Measurements from ENCODE around the gene MSI2. TPM values are rescaled to one million over a fixed set of nuclear protein-coding genes. Genes with fewer than 3 reads are reported as not detected.

The MSI2 gene
- total and polyA plus RNA-seq, 2 experiments from 2014 or later: 18.9 to 41.8 TPM

- 0 out of 2 replicates have a peak, but pooled peaks cover 7% of the 10 kb centered on the region for H3K79me2 ChIP-seq (replicated peaks; ENCODE audit: insufficient read depth)
Measured at GRCh38 chr17:57524839-57525568, 268.7 kb downstream of the MSI2 start.

More at GRCh38 chr17:57524839-57525568, 268.7 kb downstream of the MSI2 start:
- no peak overlapping the region; the same call in 1 of the 2 replicates for H3K27ac Mint-ChIP-seq
- H3K27me3 Mint-ChIP-seq (ENCODE audit: insufficient read depth, low read depth, poor library complexity): peaks cover 5% of the 10 kb centered on the region
- Histone ChIP-seq H4K20me1 (replicated peaks; ENCODE audit: insufficient read depth) (no peaks in the 10 kb centered on the region), H3K36me3 (ENCODE audit: insufficient read depth) (no peaks in the 10 kb centered on the region), H3K4me1 (ENCODE audit: insufficient read depth) (peaks cover 38% of the 10 kb centered on the region), H3K4me3 (no peak overlapping the region), H3K27ac (ENCODE audit: low read depth) (no peak overlapping the region), H3F3A (replicated peaks; ENCODE audit: low read depth) (no peaks in the 10 kb centered on the region), H3K27me3 (ENCODE audit: insufficient read depth) (no peaks in the 10 kb centered on the region), H3K9me2 (ENCODE audit: insufficient read depth) (no peaks in the 10 kb centered on the region), H3K4me2 (no peak overlapping the region), H2AFZ (no peak overlapping the region)
- H3K4me1 Mint-ChIP-seq: peaks cover 39% of the 10 kb centered on the region
- no peak overlapping the region for H3K4me3 Mint-ChIP-seq
- no peak for DNase-seq (ENCODE audit: low spot score)
- H3K36me3 Mint-ChIP-seq (ENCODE audit: low read depth): no peaks in the 10 kb centered on the region
- TF ChIP-seq CTCF (conservative IDR thresholded peaks at IDR 0.05; ENCODE audit: low read depth in 2 of 2) (no peak), EZH2 (IDR thresholded peaks at IDR 0.05; ENCODE audit: low read depth, unreplicated experiment) (no peak), JUNB (IDR thresholded peaks at IDR 0.05; ENCODE audit: unreplicated experiment) (no peak), ZNF114 (CRISPR knock-in tag; IDR thresholded peaks at IDR 0.05) (no peak), EZH2phosphoT487 (IDR thresholded peaks at IDR 0.05; ENCODE audit: unreplicated experiment) (no peak), CREB1 (CRISPR knock-in tag; IDR thresholded peaks at IDR 0.05; ENCODE audit: low read depth) (no peak), NANOG (IDR thresholded peaks at IDR 0.05; ENCODE audit: borderline replicate concordance) (no peak), STAT1 (IDR thresholded peaks at IDR 0.05; ENCODE audit: unreplicated experiment) (no peak), POLR2AphosphoS5 (IDR thresholded peaks at IDR 0.05; ENCODE audit: low read depth) (no peak), ZNF331 (CRISPR knock-in tag; IDR thresholded peaks at IDR 0.05; ENCODE audit: low read depth) (no peak)
- TF ChIP-seq, protein P1, sequence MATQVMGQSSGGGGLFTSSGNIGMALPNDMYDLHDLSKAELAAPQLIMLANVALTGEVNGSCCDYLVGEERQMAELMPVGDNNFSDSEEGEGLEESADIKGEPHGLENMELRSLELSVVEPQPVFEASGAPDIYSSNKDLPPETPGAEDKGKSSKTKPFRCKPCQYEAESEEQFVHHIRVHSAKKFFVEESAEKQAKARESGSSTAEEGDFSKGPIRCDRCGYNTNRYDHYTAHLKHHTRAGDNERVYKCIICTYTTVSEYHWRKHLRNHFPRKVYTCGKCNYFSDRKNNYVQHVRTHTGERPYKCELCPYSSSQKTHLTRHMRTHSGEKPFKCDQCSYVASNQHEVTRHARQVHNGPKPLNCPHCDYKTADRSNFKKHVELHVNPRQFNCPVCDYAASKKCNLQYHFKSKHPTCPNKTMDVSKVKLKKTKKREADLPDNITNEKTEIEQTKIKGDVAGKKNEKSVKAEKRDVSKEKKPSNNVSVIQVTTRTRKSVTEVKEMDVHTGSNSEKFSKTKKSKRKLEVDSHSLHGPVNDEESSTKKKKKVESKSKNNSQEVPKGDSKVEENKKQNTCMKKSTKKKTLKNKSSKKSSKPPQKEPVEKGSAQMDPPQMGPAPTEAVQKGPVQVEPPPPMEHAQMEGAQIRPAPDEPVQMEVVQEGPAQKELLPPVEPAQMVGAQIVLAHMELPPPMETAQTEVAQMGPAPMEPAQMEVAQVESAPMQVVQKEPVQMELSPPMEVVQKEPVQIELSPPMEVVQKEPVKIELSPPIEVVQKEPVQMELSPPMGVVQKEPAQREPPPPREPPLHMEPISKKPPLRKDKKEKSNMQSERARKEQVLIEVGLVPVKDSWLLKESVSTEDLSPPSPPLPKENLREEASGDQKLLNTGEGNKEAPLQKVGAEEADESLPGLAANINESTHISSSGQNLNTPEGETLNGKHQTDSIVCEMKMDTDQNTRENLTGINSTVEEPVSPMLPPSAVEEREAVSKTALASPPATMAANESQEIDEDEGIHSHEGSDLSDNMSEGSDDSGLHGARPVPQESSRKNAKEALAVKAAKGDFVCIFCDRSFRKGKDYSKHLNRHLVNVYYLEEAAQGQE (IDR thresholded peaks at IDR 0.05; ENCODE audit: unreplicated experiment): no peak
- TF ChIP-seq, protein P2, sequence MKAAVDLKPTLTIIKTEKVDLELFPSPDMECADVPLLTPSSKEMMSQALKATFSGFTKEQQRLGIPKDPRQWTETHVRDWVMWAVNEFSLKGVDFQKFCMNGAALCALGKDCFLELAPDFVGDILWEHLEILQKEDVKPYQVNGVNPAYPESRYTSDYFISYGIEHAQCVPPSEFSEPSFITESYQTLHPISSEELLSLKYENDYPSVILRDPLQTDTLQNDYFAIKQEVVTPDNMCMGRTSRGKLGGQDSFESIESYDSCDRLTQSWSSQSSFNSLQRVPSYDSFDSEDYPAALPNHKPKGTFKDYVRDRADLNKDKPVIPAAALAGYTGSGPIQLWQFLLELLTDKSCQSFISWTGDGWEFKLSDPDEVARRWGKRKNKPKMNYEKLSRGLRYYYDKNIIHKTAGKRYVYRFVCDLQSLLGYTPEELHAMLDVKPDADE (IDR thresholded peaks at IDR 0.05): no peak
- TF ChIP-seq, protein P3, sequence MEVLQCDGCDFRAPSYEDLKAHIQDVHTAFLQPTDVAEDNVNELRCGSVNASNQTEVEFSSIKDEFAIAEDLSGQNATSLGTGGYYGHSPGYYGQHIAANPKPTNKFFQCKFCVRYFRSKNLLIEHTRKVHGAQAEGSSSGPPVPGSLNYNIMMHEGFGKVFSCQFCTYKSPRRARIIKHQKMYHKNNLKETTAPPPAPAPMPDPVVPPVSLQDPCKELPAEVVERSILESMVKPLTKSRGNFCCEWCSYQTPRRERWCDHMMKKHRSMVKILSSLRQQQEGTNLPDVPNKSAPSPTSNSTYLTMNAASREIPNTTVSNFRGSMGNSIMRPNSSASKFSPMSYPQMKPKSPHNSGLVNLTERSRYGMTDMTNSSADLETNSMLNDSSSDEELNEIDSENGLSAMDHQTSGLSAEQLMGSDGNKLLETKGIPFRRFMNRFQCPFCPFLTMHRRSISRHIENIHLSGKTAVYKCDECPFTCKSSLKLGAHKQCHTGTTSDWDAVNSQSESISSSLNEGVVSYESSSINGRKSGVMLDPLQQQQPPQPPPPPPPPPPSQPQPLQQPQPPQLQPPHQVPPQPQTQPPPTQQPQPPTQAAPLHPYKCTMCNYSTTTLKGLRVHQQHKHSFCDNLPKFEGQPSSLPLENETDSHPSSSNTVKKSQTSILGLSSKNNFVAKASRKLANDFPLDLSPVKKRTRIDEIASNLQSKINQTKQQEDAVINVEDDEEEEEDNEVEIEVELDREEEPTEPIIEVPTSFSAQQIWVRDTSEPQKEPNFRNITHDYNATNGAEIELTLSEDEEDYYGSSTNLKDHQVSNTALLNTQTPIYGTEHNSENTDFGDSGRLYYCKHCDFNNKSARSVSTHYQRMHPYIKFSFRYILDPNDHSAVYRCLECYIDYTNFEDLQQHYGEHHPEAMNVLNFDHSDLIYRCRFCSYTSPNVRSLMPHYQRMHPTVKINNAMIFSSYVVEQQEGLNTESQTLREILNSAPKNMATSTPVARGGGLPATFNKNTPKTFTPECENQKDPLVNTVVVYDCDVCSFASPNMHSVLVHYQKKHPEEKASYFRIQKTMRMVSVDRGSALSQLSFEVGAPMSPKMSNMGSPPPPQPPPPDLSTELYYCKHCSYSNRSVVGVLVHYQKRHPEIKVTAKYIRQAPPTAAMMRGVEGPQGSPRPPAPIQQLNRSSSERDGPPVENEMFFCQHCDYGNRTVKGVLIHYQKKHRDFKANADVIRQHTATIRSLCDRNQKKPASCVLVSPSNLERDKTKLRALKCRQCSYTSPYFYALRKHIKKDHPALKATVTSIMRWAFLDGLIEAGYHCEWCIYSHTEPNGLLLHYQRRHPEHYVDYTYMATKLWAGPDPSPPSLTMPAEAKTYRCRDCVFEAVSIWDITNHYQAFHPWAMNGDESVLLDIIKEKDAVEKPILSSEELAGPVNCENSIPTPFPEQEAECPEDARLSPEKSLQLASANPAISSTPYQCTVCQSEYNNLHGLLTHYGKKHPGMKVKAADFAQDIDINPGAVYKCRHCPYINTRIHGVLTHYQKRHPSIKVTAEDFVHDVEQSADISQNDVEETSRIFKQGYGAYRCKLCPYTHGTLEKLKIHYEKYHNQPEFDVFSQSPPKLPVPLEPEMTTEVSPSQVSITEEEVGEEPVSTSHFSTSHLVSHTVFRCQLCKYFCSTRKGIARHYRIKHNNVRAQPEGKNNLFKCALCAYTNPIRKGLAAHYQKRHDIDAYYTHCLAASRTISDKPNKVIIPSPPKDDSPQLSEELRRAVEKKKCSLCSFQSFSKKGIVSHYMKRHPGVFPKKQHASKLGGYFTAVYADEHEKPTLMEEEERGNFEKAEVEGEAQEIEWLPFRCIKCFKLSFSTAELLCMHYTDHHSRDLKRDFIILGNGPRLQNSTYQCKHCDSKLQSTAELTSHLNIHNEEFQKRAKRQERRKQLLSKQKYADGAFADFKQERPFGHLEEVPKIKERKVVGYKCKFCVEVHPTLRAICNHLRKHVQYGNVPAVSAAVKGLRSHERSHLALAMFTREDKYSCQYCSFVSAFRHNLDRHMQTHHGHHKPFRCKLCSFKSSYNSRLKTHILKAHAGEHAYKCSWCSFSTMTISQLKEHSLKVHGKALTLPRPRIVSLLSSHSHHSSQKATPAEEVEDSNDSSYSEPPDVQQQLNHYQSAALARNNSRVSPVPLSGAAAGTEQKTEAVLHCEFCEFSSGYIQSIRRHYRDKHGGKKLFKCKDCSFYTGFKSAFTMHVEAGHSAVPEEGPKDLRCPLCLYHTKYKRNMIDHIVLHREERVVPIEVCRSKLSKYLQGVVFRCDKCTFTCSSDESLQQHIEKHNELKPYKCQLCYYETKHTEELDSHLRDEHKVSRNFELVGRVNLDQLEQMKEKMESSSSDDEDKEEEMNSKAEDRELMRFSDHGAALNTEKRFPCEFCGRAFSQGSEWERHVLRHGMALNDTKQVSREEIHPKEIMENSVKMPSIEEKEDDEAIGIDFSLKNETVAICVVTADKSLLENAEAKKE (CRISPR knock-in tag; IDR thresholded peaks at IDR 0.05): no peak
- H3K9me3 Mint-ChIP-seq: no peaks in the 10 kb centered on the region
- ATAC-seq: no peak

Measured in GM23338 (cell line).